Upper lobe of right lung (tissue), 1 donor: ENCODE results near the gene PTPRB. TPM values are rescaled to one million over a fixed set of nuclear protein-coding genes. Genes with fewer than 3 reads are reported as not detected.
A peak's percentile ranks its signal among the peaks of the same experiment; 100 is the strongest.

ENCODE experiments used
- ATAC-seq: fragments of 200-7000 bp; cut with Tn5 transposase; one replicate; pipeline ENCODE4 v1.9.1; 2020; ENCODE audit warnings: mild to moderate bottlenecking, moderate library complexity
- DNase-seq: peaks from one replicate; pipeline ENCODE4 v3.0.0-alpha.2; 2020
- H3K27ac ChIP-seq: fragments of 200-600 bp; one replicate; pipeline ENCODE4 v1.8.0; 2022
- H3K27me3 ChIP-seq: fragments of 200-600 bp; one replicate; pipeline ENCODE4 v1.8.0; 2022; ENCODE audit warnings: mild to moderate bottlenecking
- H3K36me3 ChIP-seq: fragments of 200-600 bp; one replicate; pipeline ENCODE4 v1.8.0; 2022
- H3K4me1 ChIP-seq: fragments of 200-600 bp; one replicate; pipeline ENCODE4 v1.8.0; 2022
- H3K4me3 ChIP-seq: fragments of 200-600 bp; one replicate; pipeline ENCODE4 v1.8.0; 2022; ENCODE audit warnings: mild to moderate bottlenecking
- H3K9me3 ChIP-seq: fragments of 200-600 bp; one replicate; pipeline ENCODE4 v1.8.0; 2022
- intact Hi-C: fragments of 100-400 bp; cut with DNase I; formaldehyde crosslinking; loops from one replicate; pipeline ENCODE4 v1.11.0; 2022
- total RNA-seq: library from RNA; stranded (reverse); fragmentation: NEBNext Ultra II Directional; extraction: Animal tissue kit (Norgen Biotek cat#: 25700); gene quantifications from one replicate; pipeline ENCODE4 v1.2.1, GENCODE V29; 2021
- TF ChIP-seq, protein P1 (sequence below): fragments of 200-600 bp; IDR thresholded peaks from one replicate; pipeline ENCODE4 v1.8.0; 2022; ENCODE audit warnings: antibody characterized with exemption
- donor health status: DM: no; HTN: yes; CAD: no; lungs with severe emphysema.

PTPRB gene
- total RNA-seq, 1 donor from 2014 or later = 196 TPM

DNA sequence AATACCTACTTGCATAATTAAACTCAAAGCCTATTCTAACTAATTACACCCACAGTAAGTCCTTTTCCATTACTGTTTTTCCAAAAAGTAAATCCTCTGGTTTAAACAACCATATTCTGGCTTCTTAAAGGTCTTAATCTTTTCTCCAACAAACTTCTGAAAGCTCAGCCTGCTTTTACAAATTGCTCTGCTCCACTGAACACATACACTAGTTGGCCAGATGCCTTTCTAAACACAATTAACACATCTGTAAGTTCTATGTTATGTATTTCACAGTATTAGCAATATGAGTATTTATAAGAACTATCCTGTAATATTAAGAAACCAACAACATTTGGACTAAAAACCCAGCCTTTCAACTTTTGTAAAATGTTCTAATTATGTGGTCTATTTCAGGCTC, 30.1 kb downstream of the PTPRB start:
- H3K4me1 ChIP-seq = peaks cover 4% of the 10 kb centered on the region
- H3K27me3 ChIP-seq = peaks cover 31% of the 10 kb centered on the region
- no peaks in the 10 kb centered on the region for H3K36me3 ChIP-seq
- intact Hi-C loops = no loop called here
- ATAC-seq (no peak), DNase-seq (no peak)
- H3K4me3 ChIP-seq = peak overlapping the region; percentile 52
- no peaks in the 10 kb centered on the region for H3K9me3 ChIP-seq
- TF ChIP-seq, protein P1, sequence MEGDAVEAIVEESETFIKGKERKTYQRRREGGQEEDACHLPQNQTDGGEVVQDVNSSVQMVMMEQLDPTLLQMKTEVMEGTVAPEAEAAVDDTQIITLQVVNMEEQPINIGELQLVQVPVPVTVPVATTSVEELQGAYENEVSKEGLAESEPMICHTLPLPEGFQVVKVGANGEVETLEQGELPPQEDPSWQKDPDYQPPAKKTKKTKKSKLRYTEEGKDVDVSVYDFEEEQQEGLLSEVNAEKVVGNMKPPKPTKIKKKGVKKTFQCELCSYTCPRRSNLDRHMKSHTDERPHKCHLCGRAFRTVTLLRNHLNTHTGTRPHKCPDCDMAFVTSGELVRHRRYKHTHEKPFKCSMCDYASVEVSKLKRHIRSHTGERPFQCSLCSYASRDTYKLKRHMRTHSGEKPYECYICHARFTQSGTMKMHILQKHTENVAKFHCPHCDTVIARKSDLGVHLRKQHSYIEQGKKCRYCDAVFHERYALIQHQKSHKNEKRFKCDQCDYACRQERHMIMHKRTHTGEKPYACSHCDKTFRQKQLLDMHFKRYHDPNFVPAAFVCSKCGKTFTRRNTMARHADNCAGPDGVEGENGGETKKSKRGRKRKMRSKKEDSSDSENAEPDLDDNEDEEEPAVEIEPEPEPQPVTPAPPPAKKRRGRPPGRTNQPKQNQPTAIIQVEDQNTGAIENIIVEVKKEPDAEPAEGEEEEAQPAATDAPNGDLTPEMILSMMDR = no peak
- peak overlapping the region; percentile 73 for H3K27ac ChIP-seq

DNA sequence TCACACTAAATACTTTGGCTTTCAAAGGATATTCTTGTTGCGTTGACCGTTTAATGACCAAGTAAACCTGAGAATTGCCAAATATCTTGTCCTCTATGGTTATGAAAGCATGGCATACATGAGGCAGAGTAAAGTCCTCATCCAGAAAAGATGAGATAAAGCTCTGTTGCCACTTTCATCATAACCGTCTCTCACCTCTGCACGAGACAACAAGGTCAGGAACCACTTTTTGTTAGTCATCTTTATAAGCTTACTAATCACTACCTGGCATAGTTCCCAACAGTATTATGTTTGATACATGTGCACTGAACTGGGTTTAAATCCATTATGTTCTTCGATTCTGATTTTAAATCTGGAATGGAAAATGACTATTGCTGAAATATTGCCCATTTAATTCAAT, 31.3 kb downstream of the PTPRB start:
- H3K27ac ChIP-seq = peak overlapping the region; percentile 73
- H3K4me1 ChIP-seq = peaks cover 4% of the 10 kb centered on the region
- no peak for ATAC-seq
- TF ChIP-seq, protein P1 = no peak
- H3K27me3 ChIP-seq = peaks cover 31% of the 10 kb centered on the region
- no peaks in the 10 kb centered on the region for H3K36me3 ChIP-seq
- intact Hi-C loops = no loop called here
- H3K4me3 ChIP-seq = peak overlapping the region; percentile 52
- no peak for DNase-seq
- H3K9me3 ChIP-seq = no peaks in the 10 kb centered on the region

DNA sequence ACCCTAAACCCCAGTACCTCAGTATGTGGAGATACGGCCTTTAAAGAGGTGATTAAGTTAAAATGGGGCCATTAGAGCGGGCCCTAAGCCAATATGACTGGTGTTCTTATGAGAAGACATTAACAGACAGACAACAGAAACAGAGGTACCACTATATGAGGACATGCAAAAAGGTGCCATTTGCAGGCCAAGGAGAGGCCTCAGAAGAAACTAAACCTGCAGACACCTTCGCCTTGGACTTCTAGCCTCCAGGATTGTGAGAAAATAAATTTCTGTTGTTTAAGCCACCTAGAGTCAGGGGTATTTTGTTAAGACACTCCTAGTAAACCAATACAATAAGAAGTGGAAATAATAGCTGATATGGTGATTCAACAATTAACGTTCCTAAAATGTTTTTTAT, 32.6 kb downstream of the PTPRB start:
- peak overlapping the region; percentile 73 for H3K27ac ChIP-seq
- no peaks in the 10 kb centered on the region for H3K36me3 ChIP-seq
- no peak for DNase-seq
- peaks cover 4% of the 10 kb centered on the region for H3K4me1 ChIP-seq
- peaks cover 29% of the 10 kb centered on the region for H3K27me3 ChIP-seq
- TF ChIP-seq, protein P1 = no peak
- H3K4me3 ChIP-seq = peak overlapping the region; percentile 52
- no peak for ATAC-seq
- no peaks in the 10 kb centered on the region for H3K9me3 ChIP-seq
- intact Hi-C loops = no loop called here

DNA sequence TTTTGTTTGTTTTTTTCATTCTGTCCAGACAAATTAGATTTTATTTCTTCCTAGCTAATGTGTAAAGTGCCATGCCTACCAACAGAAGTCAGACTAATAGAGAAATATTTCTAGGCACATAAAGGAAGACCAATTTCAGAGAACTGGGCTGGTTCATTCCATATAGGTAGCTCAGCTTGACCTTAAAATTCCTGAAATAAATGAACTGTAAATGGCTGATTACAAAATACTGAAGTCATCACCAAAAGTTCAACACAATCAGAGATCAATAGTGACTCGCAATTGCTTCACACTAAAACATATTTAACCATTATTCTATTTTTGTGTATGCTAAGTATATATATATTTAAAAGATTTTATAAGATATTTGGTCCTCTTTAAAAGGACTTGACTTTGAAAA, 34.2 kb downstream of the PTPRB start:
- ATAC-seq = no peak

DNA sequence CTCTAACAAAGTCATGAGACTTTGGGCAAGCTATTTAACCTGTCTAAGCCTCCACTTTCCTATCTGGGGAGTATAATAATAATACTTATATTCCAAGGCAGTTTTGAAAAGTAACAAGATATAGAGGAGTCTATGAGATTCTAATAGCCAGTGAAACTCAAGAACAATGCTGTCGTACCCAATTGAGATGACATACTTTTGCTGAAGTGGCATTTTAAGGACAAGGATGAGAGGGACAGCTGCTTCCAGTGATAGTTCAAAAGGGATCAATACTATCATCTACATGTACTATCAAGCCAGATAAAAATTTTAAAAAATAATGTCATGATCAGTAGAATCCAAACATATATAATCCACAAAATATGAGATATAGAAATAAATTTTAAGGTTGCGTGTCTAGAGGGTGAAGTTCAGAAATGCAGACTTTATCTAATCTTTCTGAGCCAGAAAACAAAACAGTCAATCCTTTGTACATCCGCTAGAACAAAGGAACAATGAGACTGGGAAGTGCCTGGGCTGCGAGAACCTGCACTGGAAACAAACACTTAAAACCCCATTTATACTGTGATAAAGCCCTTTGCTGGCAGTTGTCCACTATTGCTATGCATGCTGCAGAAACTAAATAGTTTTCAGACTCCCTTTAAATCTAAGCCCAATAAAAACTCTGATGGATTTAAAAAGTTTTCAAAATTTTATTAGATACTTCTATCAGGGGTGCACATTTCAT, 38.6 kb downstream of the PTPRB start:
- no peak for DNase-seq
- no peaks in the 10 kb centered on the region for H3K9me3 ChIP-seq
- ATAC-seq = no peak

More for the DNA sequence above, 34.2 kb downstream of the PTPRB start:
- TF ChIP-seq, protein P1 = no peak
- peak overlapping the region; percentile 52 for H3K4me3 ChIP-seq
- no peak for DNase-seq
- no peaks in the 10 kb centered on the region for H3K4me1 ChIP-seq
- H3K27me3 ChIP-seq = peaks cover 18% of the 10 kb centered on the region
- no peaks in the 10 kb centered on the region for H3K9me3 ChIP-seq
- intact Hi-C loops = no loop called here
- no peaks in the 10 kb centered on the region for H3K36me3 ChIP-seq
- H3K27ac ChIP-seq = peak overlapping the region; percentile 73

More for the DNA sequence above, 38.6 kb downstream of the PTPRB start:
- Histone ChIP-seq H3K4me3 (no peak overlapping the region), H3K27ac (no peak overlapping the region), H3K36me3 (peaks cover 11% of the 10 kb centered on the region), H3K4me1 (no peaks in the 10 kb centered on the region), H3K27me3 (peaks cover under 1% of the 10 kb centered on the region)
- intact Hi-C loops = loop anchor here (10.0 kb wide), 1 partner anchor 116 kb away; no protein-coding TSS in a partner anchor
- TF ChIP-seq, protein P1 = no peak
